ENCODE data around the gene OR4Q3. TPM values are rescaled to one million over a fixed set of nuclear protein-coding genes. Genes with fewer than 3 reads are reported as not detected.
"Not testable (repeated sequence)": the region's sequence is repeated elsewhere in the genome, so short reads cannot be mapped to it uniquely, and the experiment has no call there.

The OR4Q3 gene
- total RNA-seq = not detected in 2 replicates

DNA sequence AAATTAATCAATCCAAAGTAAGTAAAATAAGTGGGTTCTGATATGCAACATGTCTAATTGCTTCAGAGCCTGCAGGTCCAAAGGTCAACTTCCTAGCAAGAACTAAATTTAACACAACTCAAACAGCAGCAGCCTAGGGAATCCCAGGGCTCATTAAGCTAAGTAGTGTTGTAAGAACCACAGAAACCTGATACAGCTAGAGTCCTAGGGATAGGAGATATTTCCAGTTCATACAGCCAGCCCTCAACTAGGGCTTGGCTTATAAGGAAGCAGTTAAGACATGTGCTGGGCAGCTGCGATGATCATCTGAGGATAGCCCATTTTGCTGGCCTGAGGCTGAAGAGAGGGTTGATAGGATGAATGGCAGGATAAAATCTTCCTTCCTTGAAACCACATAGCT is at the start of gene OR4Q3:
Gene OR4Q3, plus strand, starts transcription at position 316 of the 400 bp plus-strand sequence.
- intact Hi-C loops (cut with micrococcal nuclease) = no loop called here

DNA sequence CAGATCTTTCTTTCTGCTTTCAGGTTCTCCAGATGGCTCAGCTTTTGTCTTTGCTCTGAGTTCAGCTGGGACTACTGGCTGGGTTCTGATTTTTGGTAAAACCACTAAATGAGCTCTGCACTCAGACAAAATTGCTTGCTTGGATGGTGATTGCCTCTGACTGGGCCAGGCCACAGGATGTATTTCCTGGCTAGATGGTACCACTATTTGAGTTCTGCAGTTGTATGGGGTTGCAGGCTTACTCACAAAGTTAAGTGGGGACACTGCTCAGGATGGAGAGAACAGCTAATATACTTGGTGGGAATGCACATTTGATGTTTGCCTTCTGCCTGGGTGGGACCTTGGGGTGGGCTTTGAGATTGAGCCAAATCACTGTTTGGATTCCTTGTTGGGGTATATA is 14.0 kb upstream of the OR4Q3 start:
- intact Hi-C loops (cut with micrococcal nuclease) = no loop called here

DNA sequence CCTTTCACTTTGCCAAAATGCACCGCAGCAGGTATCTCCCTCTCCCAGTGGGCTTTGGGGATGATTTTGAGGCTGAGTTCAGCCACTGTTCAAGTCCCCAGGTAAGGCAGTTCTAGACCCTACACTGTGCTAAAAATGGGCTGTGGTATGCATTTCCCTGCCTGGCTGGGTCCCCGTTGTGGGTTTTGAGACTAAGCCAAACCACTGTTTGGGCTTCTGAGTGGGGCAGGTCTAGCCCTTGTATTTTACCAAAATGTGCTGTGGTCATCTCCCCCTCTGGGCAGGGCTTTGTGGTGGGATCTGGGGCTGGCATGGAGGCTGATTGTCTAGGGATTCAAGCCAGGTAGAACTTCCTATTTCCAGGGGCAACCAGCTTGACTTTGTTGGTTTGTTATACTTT is 13.6 kb upstream of the OR4Q3 start:
- intact Hi-C loops (cut with micrococcal nuclease) = no loop called here

- intact Hi-C loops (cut with micrococcal nuclease) = not testable (repeated sequence)
These were observed 9.5 kb upstream of the OR4Q3 start for GRCh38 chr14:19733893-19734292.

GRCh38 chr14:19752316-19752715 is 8.9 kb downstream of the OR4Q3 start:
- intact Hi-C loops (cut with micrococcal nuclease) = not testable (repeated sequence)

DNA sequence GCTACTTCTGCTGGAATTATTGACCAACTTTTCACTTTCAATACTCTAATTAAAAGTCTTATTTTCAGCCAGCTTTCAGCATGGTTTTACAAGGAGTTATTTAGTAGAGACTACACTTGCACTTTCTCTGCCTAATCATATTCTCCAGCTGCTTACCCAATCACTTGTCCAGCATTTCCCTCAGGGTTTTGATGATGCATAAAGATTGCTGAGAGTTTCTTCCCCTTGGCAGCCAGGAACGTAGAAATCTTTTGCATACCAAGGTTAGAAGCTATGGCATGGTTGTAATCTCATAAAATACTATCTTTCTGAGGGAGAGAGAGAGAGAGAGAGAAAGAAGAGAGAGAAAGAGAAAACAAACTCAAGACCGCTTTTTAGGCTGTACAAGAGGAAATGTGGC is 10.8 kb downstream of the OR4Q3 start:
- intact Hi-C loops (cut with micrococcal nuclease) = no loop called here

DNA sequence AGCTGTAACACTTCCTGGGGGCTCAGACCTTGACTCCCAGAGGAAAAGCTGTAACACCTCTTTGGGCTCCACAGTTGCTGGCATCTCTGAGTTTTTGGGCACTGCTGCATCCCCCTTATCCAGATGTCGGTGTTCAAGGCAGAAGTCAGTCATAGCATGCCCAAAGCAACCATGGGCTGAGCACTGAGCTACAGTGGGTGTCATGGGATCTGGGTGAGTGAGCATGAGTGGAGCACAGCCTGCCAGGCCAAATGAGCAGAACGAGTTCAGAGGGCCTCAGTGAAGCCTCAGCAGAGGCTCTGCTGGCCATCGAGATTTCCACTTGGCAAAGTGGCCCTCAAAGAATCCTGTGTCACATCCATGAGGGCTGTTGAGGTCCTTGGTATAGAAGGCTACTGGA is 28.1 kb downstream of the OR4Q3 start:
- intact Hi-C loops (cut with micrococcal nuclease) = not testable (repeated sequence)

- intact Hi-C loops (cut with micrococcal nuclease) = no loop called here
These were observed 28.6 kb downstream of the OR4Q3 start for GRCh38 chr14:19771895-19772430.

GRCh38 chr14:19772454-19772853 is 29.1 kb downstream of the OR4Q3 start:
- intact Hi-C loops (cut with micrococcal nuclease) = not testable (repeated sequence)

- intact Hi-C loops (cut with micrococcal nuclease) = not testable (repeated sequence)
These were observed 29.8 kb downstream of the OR4Q3 start, which contains the start of gene OR4M1 for GRCh38 chr14:19773204-19773603. Gene OR4M1, plus strand, starts transcription at chr14:19773504. Its CDS starts 6,819 bp downstream, at chr14:19780323.

DNA sequence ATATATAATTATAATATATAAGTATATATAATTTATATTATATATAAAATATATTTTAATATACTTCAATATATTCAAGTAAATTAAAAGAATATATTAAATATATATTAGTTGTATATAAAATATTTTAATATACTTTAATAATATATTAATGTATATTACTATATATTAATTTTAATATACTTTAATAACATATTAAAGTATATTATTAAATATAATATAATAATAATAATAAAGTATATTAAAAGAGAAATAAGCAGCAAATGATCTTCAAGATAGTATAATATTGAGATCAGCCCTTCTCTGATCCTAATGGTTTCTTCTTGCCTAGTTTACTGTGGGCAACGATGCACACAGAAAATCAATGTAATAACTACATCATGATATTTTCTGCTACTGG is 32.2 kb downstream of the OR4Q3 start:
- intact Hi-C loops (cut with micrococcal nuclease) = no loop called here

DNA sequence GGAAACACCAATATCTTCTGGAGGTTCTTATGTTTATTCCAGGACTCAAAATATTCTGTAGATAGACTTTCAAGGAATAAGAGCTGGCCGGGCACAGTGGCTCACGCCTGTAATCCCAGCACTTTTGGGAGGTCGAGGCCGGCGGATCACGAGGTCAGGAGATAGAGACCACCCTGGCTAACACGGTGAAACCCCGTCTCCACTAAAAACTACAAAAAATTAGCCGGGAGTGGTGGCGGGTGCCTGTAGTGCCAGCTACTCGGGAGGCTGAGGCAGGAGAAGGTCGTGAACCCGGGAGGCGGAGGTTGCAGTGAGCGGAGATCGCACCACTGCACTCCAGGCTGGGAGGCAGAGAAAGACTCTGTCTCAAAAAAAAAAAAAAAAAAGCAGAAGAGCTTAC is 42.5 kb downstream of the OR4Q3 start:
- intact Hi-C loops (cut with micrococcal nuclease) = not testable (repeated sequence)

GRCh38 chr14:19787318-19787717 is 43.9 kb downstream of the OR4Q3 start:
- intact Hi-C loops (cut with micrococcal nuclease) = not testable (repeated sequence)

- intact Hi-C loops (cut with micrococcal nuclease) = not testable (repeated sequence)
These were observed 44.8 kb downstream of the OR4Q3 start for GRCh38 chr14:19788150-19788549.

DNA sequence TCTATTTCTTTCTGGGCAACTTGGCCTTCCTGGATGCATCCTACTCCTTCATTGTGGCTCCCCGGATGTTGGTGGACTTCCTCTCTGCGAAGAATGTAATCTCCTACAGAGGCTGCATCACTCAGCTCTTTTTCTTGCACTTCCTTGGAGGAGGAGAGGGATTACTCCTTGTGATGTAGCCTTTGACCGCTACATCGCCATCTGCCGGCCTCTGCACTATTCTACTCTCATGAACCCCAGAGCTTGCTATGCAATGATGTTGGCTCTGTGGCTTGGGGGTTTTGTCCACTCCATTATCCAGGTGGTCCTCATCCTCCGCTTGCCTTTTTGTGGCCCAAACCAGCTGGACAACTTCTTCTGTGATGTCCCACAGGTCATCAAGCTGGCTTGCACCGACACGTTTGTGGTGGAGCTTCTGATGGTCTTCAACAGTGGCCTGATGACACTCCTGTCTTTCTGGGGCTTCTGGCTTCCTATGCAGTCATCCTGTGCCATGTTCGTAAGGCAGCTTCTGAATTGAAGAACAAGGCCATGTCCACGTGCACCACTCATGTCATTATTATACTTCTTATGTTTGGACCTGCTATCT is 53.2 kb downstream of the OR4Q3 start:
- intact Hi-C loops (cut with micrococcal nuclease) = not testable (repeated sequence)

Other genes with a start within 250 kb of the OR4Q3 start
- not detected in 2 replicates for gene OR11H2, start 29.7 kb upstream of the OR4Q3 start, total RNA-seq
- not detected in 2 replicates for gene OR4M1, start 29.9 kb downstream of the OR4Q3 start, total RNA-seq
- not detected in 2 replicates for gene OR4N2, start 60.2 kb downstream of the OR4Q3 start, total RNA-seq
- not detected in 2 replicates for gene OR4K2, start 131.6 kb downstream of the OR4Q3 start, total RNA-seq
- gene OR4K5, start 177.0 kb downstream of the OR4Q3 start, total RNA-seq = not detected in 2 replicates
- gene OR4K1, start 187.3 kb downstream of the OR4Q3 start, total RNA-seq = not detected in 2 replicates
- gene OR4K15, start 232.0 kb downstream of the OR4Q3 start, total RNA-seq = not detected in 2 replicates

Measured in T-helper 2 cell treated with Interferon-gamma antibody and Interleukin-4, amounts not matched to agents 100 ng/mL and 5 ng/mL, for 36 hours (primary cell).